IPS-18c (cell line): Measurements from ENCODE around the gene SPOCD1.

Source experiments
- H3K4me3 ChIP-seq: 2 replicates; pipeline ENCODE4 v1.7.0; 2013; ENCODE audit warnings: low read depth, mild to moderate bottlenecking, low read length, moderate library complexity; ENCODE audit not compliant: insufficient read depth
- H3K9me3 ChIP-seq: one replicate; pipeline ENCODE4 v1.6.1; 2013; ENCODE audit warnings: mild to moderate bottlenecking, low read length, moderate library complexity; ENCODE audit not compliant: control insufficient read depth, insufficient read depth

Gene SPOCD1

DNA sequence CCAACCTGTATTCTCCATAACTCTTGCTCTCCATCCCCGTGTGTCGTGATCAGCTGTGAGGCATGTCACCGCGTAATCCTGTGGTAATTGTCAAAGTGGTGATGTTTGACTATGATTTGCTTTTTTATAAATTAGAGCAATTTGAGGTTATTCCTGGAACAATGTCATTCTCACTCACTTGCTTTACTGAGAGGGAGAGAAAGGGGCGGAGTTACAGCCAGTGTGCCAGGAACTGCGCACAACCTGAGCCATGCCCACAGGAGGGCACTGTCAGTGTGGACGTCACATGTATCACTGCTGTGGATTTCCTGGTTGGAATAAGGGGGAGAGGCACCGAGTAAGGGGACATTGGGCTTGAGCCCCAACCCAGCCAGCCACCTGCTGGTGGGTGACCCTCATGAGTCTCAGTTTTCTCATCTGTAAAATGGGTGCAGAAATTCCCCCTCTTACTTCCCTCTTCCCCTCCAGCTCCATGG is 58.6 kb downstream of the SPOCD1 start:
- H3K9me3 ChIP-seq = no peaks in the 10 kb centered on the region
- H3K4me3 ChIP-seq = no peak overlapping the region

DNA sequence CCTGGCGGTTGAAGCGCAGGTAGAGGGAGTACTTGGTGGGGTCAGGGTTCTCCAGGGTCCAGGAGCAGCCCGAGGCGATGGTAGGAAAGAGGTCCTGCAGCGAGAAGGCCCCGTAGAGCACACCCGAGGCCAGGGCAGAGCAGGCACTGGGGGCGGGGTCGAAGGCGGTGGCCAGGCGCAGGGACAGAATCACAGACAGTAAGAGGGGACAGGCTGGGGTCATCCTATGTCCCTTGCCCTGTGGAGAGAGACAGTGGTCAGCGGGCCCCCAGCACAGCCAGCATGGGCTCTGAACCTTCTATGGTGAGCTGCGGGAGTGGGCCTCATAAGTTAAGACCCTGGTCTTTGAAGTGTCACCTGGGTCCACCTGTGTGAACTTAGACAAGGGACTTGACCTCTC is 59.2 kb downstream of the SPOCD1 start:
- Histone ChIP-seq H3K9me3 (no peaks in the 10 kb centered on the region), H3K4me3 (no peak overlapping the region)

DNA sequence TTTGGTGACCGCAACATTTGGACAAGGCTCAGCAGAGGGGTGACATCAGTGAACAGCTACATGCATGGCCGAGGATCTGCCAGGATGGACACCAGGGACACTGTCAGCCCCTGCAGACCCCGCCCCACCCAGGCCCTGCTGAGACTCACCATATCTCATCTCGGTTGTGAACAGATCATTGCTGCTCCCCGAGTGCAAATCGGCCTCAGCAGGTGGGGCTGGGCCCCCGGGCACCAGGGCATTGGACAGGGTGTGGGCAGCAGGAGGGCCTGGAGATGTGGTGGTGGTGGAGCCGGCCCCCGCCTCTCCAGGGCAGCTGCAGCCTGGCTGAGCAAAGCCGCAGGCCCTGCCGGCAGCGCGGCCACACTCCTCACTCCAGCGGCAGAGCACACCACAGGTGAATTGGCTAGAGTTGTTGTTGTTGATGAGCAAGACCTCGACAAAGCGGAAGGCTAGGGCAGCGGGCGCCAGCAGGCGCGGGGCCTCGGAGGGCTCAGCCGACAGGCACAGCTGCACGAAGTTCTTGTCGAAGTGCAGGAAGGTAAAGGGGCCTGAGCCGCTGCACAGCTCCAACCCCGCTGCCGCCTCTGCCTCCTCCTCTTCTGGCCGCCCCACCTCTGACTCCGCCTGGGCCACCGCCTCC is 59.9 kb downstream of the SPOCD1 start:
- Histone ChIP-seq H3K9me3 (no peaks in the 10 kb centered on the region), H3K4me3 (no peak overlapping the region)

DNA sequence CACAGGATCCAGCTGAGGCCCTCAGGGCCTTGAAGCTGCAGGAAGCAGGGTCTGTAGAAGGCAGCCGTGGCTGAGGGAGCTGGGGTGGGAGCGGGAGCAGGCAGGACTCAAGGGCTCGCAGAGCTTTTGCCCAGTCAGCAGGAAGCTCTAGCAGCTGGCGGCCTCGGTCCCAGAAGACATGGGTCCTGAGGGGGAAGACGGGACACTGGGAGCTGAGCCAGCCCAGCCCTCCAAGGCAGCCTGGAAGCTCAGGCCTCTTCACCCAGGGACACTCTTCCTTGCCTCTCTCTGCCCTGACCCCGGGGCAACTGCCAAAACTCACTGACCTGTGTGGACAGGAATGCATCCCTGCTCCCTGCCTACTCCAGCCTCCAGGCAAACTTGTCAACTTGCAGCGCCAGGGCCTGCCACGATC is 60.6 kb downstream of the SPOCD1 start:
- Histone ChIP-seq H3K9me3 (peaks cover 2% of the 10 kb centered on the region), H3K4me3 (no peak overlapping the region)

DNA sequence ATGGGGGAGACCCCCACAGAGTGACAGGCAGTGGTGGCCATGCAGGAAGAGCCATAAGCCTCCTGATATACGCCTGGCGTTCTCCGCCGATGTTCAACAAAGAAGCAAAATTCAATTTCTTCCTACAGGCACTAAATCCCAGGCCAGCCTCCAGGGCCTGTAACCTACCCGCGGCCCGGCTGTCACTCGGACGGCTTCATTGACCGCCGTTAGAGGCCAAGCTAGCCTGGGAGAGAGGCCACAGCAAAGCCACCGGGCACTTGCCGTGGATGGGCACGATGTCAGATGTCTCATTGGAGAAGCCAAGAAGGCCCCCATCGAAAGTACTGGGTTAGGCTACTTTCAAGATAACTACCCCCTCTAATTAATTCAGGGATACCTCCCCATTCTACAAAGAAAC is 61.4 kb downstream of the SPOCD1 start:
- Histone ChIP-seq H3K4me3 (no peak overlapping the region), H3K9me3 (peaks cover 2% of the 10 kb centered on the region)

DNA sequence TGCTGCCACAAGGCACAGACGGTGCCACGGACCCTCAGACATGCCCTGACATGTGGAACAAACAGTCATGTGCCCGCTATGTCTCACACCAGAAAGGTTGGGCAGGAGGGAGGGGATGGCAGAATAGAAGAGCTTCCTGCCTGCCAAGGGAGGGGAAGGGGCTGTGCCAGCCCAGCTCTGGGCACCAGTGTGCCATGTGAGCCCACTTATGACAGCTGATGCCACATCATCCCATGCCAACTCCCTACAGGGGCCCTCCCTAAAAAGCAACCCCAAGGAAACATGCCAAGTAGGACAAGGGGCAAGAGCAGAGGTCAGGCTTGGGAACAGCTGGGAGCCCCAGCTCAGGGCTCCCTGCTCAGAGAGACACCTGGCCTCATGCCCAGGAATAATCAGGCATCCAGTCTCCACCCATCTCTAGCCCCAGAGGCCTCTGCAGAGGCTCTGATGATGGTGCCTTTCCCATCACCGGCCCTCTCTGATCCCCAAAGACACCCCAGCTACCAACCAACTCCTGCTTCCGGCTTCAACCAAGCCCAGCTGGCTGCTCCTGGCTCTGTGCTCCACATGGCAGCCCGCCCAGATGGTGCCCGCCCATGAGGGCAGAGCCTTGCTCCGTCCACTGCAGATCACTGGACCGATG is 62.0 kb downstream of the SPOCD1 start:
- peaks cover 2% of the 10 kb centered on the region for H3K9me3 ChIP-seq
- no peak overlapping the region for H3K4me3 ChIP-seq

DNA sequence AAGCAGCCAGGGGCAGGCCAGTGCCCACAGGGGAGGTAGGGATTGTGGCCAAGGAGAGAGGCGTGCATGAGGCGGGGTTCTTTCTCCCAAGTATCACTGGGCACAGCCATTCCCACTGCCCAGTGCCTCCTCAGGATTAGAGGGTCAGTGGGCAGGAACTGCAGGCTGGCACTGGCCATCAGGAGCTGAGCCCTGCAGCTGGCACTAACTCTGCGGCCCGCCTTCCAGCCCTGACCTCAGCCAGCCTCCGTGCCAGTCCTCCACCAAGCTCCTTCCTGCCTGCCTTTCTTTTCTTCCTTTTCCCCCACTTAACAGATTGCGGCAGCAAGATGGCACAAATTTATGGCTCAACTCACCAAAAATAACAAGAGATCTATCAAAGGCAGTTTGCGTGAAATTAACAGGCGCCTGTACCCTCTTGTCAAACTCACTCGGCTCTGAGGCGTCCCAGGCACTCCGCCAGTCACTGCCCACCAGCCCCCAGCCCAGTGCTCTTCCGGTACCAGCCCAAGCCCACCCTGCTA is 62.8 kb downstream of the SPOCD1 start:
- H3K4me3 ChIP-seq = no peak overlapping the region
- H3K9me3 ChIP-seq = peaks cover 2% of the 10 kb centered on the region

DNA sequence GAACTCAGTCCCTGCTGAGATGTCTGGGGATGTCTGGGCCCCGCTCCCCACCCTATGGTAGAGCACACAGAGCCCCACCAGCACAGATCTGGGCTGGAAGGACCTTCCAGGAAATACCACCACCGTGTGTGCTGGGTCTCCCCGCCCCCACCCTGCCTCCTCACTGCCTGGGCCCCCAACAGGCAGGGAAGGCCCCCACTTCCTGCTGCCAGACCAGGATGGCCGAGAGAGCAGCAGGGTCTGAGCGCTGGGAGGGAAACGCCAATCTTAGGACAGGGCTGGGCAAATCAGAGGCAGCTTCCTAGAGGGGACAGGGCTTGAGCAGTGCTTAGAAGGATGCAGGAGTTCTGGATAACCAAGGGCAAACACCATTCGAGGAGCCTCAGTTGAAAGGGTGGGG is 63.6 kb downstream of the SPOCD1 start:
- H3K9me3 ChIP-seq = peaks cover 2% of the 10 kb centered on the region
- no peak overlapping the region for H3K4me3 ChIP-seq

DNA sequence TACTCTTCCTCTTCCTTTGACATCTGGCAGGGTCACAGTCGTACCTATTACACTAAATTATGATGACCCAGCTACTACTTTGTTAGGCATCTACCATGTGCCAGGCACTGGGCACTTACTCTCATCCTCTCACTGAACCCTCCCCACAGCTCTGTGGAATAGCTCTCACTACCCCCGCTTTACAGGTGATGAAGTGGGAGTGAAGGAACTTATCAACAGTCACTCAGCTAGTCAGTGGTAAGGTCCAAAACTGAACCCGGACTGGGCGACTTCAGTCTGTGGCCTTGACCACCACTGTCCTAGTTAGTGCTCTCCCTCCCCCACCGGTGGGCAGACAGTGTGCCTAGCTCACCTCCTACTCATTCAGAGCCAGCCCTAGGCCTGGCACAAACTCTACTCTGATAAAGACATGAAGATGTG is 64.0 kb downstream of the SPOCD1 start:
- Histone ChIP-seq H3K4me3 (no peak overlapping the region), H3K9me3 (peaks cover 2% of the 10 kb centered on the region)

DNA sequence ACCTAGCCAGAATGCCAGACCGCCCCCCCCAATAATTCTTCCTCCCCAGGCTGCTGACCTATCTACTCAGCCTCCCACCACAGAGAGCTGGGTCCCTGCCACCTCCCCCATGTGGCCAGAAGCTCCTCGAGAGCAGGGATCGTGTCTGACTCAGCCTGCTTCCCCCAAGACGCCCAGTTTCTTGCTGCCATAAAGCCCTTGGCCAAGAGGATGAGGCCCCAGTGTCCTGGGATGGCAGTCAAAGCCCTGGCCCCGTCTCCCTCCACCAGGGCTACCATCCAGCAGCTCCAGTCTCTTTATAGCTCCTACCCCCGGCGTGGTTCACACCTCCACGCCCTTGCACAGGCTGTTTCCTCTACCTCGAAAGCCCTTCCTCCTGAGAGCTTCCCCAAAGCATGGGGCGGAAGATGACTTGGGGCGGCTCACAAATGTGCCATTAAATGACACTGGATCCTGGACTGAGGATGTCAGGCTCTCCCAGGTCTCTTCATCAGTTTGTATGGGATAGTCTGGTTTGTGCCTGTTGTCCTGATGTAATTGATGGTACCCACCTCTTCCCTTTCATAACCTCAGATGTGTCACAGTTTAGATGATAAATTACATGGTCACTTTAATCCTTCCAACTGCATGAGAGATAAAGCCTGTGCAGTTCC is 64.8 kb downstream of the SPOCD1 start:
- no peak overlapping the region for H3K4me3 ChIP-seq
- peaks cover 2% of the 10 kb centered on the region for H3K9me3 ChIP-seq

DNA sequence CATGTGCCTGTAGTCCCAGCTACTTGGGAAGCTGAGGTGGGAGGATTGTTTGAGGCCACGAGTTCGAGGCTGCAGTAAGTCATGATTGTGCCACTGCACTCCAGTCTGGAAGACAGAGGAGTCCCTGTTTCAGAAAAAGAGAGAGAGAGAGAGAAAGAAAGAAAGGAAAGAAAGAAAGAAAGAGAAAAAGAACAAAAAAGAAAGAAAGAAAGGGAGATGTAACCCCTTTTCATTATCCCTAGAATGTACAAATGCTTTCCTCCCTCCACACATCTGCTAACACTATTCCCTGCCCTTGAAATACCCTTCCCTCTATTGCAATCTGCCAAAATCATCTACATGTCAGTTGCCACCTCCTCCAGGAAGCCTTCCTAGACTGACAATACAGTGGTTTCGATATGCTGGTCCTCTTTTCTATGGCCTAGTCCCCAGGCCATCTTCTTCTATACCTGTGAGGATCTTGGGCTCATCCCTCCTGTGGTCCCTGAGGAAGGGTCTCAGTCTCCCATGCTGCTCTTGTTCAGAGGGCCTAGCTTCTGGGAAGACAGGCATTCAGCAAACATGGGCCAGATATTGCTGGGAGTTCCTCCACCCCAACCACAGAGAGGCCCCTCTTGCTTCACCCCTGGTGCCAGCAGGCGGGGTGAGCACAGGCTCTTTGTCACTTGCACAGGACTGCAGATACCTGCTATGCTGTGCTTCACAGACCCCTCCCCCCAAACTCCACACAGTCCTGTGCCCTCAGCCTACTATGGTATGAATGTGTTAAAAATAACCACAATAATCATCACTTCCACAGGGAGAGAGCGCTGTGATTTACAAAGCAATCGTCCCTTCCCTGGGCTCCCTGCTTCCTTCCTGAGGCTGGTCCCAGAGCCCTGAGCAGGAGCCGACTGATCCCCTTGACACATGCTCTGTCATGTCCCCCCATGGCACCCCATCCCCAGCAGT is 65.8 kb downstream of the SPOCD1 start:
- H3K9me3 ChIP-seq = peaks cover 2% of the 10 kb centered on the region
- H3K4me3 ChIP-seq = no peak overlapping the region; the same call in 1 of the 2 replicates

DNA sequence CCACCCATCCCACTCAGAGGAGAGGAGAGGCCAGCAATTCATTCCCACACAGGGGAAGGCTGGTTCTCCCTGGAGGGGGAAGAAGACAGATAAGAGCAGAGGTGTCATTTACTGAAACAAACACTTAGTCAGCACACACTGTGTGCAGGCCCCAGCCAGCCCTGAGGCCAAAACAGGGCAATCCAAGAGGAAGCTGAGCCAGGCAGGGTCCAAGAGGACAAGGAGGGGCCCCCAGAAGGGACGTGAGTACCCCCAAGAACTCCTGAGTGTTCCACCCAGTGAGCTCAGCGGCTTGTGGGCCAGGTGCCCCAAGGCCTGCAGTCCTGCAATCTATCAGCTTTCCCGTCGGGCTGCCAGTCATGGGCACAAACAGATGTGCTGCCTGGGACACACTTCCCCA is 67.5 kb downstream of the SPOCD1 start:
- Histone ChIP-seq H3K4me3 (no peak overlapping the region), H3K9me3 (peaks cover 2% of the 10 kb centered on the region)

DNA sequence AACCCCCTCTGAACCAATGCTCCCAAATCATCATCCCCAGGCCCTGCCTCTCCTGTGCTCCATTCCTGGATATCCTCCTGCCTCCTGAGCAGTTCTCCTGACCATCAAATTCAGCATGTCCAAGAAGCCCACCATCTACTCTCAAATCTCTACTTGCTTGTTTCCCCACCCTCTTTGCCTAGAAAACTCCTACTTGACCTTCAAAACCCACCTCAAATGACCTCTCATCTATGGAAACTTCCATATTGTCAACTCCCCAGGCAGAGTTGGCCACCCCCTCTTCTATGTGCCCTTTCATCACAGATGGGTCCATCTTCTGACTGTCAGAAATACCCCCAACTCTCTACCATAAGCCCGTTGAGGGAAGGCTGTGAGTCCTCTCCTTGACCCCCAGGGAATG is 68.5 kb downstream of the SPOCD1 start:
- peaks cover 2% of the 10 kb centered on the region for H3K9me3 ChIP-seq
- H3K4me3 ChIP-seq = no peak overlapping the region

DNA sequence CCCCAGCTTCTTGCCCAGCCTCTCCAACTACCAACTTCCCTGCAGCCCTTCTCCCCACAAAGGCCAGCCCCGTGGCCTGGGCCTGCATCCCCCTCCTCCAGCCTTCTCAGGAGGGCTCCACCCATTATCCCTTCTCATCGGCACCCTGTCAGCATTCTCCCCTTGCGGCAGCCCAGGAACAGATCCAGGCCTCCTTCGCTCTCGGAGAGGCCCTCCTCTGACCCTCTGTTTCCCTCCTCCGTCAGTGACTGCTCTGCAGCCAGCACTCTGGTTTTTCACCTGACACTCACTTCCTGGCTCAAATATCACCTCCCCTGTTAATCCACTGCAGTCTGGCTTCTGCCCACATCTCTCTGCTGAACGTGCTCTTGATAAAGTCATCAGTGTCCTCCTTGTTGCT is 69.1 kb downstream of the SPOCD1 start:
- Histone ChIP-seq H3K4me3 (no peak overlapping the region), H3K9me3 (peaks cover 2% of the 10 kb centered on the region)

DNA sequence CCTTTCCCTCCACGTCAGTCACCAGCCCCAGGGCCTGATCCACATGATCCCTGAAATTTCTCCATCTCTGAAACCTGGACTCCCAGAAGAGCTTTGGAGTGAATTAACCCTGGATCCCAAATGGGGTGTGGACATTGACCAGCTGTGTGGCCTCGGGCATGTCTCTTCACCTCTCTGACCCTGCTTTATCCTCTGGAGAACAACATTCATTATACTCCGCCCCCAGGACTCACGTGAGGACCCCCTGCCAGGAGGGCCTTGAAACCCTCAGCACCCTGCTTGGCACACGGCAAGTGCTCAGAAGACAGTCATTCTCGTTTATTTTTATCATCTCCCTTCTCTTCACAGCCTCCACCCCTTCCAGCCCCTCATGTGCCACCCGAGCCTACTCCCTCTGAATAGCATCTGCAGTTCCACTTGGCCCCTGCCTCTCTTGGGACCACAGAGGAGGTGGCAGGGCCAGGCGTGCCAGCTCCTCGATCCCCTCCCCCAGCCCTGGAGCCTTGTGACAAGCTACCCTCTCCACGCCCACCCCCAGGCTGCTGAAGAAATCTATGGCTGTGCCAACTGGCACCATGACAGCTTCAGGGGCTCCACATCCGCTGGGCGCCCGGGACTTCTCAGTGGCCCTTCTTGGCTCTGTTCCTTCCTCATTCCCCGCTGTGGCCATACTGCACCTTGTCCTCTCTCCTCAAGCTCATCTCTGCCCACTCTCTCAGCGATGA is 69.7 kb downstream of the SPOCD1 start:
- H3K9me3 ChIP-seq = peaks cover 2% of the 10 kb centered on the region
- H3K4me3 ChIP-seq = no peak overlapping the region

DNA sequence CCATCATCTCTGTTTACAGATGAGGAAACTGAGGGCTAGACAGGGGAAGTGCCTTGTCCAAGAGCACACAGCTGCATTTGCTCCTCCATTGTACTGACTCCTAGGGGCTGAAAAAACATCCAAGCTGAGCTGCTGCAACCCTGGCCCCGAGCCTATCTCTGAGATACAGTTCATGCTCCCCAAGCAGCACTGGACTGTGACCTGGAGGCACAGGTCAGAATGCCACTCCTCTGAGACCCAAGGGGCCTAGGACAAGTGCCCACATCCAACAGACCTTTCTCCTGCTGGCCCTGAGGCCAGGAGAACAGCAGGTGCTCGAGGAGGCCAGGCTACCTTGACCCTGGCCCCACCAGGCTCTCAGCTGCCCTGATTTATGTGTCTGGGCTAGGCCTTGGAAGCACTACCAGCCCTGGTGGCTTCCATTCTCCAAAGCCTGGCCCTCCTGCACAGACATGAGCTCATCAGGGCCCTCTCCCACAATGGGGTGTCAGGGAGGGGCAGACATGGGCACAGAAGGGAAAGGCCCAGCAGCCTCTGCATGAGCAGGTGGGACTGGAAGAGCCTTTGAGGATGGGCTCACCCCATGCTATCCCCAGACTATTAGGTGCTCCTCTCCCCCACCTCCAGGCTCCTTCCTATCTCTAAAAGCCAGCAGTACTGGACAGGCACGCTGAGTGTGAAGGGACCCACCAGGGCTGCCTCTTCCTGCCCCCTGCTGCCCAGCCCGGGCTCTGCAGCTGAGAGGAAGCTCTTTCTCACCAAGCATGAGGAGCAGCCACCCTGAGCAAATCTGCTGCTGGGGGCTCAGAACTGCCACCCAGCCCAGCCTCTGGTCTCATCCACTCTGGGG is 70.5 kb downstream of the SPOCD1 start:
- H3K9me3 ChIP-seq = no peaks in the 10 kb centered on the region
- H3K4me3 ChIP-seq = no peak overlapping the region
